GM11168 (cell line): ENCODE measurements around the gene SLC16A1.
"Not testable (repeated sequence)": the region's sequence is repeated elsewhere in the genome, so short reads cannot be mapped to it uniquely, and the experiment has no call there.

ENCODE experiments used
- in situ Hi-C: fragments of 300-500 bp; cut with MboI; formaldehyde crosslinking; loops from one replicate; pipeline ENCODE4 v1.12.0; 2022; ENCODE audit warnings: low sequenced_read_pairs; ENCODE audit not compliant: unreplicated experiment

Gene SLC16A1

DNA sequence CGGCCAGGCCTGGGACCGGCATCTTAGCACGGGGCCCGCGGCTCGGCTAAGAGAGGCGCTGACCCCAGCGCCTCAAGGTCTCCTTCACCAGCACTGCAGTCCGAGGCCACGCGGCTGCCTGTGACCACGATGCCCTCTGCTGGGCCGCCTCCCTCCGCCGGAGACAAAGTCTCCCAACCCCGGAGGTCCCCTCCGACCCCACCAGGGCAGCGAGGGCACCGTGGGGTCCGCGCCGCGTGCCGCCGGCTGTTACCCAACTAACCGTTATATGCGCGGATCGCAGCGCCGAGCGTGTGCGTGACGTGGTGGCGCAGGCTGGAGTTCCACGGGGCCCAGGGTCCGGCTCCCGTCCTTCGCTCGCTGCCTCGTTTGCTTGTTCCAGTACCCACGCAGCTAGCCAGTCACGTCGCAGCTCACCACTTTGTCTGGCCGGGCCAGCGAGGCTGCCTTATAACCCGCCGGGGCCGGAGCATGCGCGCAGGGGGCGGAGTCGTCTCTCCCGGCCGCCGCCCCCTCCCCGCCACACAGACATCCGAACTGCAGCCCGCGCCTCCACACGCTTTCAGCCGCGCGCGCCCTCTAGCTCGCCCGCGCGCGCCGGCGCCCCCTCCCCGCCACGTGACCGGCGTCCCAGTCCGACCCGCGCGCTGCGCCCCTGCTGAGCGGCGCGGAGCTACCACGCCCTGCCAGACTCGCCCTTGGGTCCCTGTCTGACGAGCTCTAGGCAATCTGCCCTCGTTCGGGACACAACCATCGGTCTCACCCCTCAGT, at the start of gene SLC16A1:
Gene SLC16A1, minus strand, starts transcription at position 424 of the 771 bp plus-strand sequence. CDS start 26,888 bp downstream, outside the sequence.
- in situ Hi-C loops = no loop called here

- in situ Hi-C loops = no loop called here
Measured at GRCh38 chr1:113003751-113004690, 48.0 kb upstream of the SLC16A1 start.

- in situ Hi-C loops = no loop called here
Measured at GRCh38 chr1:113002297-113002696, 46.3 kb upstream of the SLC16A1 start.

GRCh38 chr1:112998592-112999235, 42.7 kb upstream of the SLC16A1 start:
- in situ Hi-C loops = no loop called here

DNA sequence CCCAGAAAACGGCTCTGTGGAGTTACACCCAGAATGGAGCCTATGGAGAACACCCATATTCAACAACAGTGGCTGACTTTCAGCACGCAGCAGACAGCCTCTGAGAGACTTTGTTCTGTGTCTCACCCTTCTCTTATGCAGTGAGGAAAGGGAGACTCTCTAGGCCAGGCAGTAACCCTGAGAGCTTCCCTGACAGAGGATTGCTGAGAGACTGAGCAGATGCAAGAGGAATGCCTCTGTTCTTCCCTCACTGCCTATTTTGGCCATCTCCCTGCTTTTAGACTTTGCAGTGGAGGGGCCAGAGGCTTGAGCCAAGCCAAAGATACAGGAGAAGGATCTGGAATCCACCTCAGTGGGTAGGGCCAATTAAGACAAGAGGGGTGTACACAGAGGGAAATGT, 41.8 kb upstream of the SLC16A1 start:
- in situ Hi-C loops = no loop called here

DNA sequence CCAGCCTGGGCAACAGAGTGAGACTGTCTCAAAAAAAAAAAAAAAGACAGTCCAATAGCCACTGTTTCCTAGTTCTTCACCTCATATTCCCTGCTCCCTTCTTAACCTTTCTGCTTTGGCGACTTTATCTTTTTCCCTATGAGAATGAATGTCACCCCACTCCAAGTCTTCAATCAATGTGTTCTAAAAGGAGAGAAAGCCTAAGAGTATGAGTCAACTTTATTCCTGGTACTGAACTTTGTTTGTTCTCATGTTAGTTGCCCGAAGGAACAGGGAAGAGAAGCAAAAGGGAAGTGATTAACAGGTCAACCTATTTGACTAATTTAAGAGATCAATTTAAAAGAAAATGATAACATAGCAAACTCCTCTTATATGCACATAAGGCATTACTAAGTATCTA, 39.9 kb upstream of the SLC16A1 start:
- in situ Hi-C loops = no loop called here

- in situ Hi-C loops = not testable (repeated sequence)
Measured at GRCh38 chr1:112995021-112995420, 39.0 kb upstream of the SLC16A1 start.

DNA sequence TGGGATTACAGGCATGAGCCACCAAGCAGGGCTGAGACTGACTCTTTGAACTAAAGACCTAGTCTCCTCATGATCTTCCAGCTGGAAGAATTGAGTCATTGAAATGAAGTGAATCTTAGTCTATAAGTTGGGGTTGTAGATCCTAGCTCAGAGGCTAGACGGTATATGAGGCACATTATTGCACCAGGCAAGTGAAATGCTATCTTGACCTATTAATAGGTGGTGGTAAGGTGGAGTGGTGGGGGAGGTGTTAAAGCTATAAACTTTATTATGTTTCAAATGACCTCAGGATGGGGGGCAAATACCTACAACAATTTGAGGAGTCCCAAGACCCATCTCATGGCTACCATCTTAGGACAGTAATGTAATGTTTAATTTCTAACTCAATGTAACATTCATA, 36.8 kb upstream of the SLC16A1 start:
- in situ Hi-C loops = no loop called here

- in situ Hi-C loops = no loop called here
Measured at GRCh38 chr1:112991402-112992120, 35.6 kb upstream of the SLC16A1 start.

GRCh38 chr1:112990271-112990670, 34.3 kb upstream of the SLC16A1 start:
- in situ Hi-C loops = no loop called here

DNA sequence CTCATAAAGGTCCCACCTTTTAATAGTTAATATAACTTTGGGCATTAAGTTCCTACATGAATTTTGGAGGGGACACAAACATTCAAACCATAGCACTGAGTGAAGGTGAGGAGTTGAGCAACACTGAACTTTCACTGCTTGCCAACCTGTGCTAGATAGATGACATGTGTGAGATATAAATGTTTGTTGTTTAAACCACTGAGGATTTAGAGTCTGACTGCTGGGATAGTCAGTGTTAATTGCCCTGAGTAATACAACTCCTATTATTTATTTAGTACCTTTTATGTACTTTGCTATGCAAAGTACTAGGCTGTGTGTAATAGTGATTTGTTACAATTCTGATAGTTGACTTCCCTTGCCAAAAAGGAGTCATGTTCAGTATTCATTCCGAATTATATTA, 32.4 kb upstream of the SLC16A1 start:
- in situ Hi-C loops = no loop called here

- in situ Hi-C loops = no loop called here
Measured at GRCh38 chr1:112985123-112985522, 29.1 kb upstream of the SLC16A1 start.

GRCh38 chr1:112983537-112984131, 27.6 kb upstream of the SLC16A1 start:
- in situ Hi-C loops = no loop called here

- in situ Hi-C loops = no loop called here
Measured at GRCh38 chr1:112982853-112983536, 27.0 kb upstream of the SLC16A1 start.

DNA sequence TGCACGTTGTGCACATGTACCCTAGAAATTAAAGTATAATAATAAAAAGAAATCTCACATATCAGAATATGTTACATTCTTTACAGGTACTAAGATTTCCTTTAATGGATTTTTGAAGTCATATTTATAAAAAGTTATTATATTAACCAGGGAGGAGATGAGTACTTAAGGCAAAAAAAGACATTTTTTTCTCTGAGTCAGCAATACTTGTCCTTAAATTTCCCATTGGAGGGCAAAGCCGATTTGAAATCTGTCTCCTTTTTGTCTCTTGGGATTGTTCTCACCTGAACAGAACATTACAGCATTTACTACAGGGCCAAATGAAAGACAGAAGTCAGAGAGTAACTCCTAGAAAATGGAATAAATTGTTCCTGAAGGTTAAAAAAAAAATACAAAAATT, 26.3 kb upstream of the SLC16A1 start:
- in situ Hi-C loops = no loop called here

DNA sequence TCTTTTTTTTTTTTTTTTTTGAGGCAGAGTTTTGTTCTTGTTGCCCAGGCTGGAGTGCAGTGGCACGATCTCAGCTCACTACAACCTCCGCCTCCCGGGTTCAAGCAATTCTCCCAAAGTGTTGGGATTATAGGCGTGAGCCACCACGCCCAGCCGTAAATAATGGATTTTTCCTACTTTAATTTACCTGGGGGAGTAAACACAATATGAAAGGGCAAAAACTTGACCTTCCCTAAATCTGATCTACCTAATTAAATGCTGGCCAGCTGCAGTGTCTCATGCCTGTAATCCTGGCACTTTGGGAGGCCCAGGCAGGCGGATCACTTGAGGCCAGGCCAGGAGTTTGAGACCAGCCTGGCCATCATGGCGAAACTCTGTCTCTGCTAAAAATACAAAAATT, 25.8 kb upstream of the SLC16A1 start:
- in situ Hi-C loops = not testable (repeated sequence)

- in situ Hi-C loops = no loop called here
Measured at GRCh38 chr1:112981426-112981825, 25.4 kb upstream of the SLC16A1 start.

GRCh38 chr1:112975336-112975735, 19.3 kb upstream of the SLC16A1 start:
- in situ Hi-C loops = no loop called here

GRCh38 chr1:112974646-112975045, 18.6 kb upstream of the SLC16A1 start:
- in situ Hi-C loops = no loop called here
